GM12891 (cell line): Measurements from ENCODE around the gene ANO2.

Experiments used
- POLR2A ChIP-seq: IDR thresholded peaks from 2 replicates; pipeline ENCODE4 v1.6.1; 2011; ENCODE audit warnings: low read depth, low read length, control low read depth
- POLR2AphosphoS5 ChIP-seq: IDR thresholded peaks from 2 replicates; pipeline ENCODE4 v1.6.1; 2011; ENCODE audit warnings: low read depth, low read length, control low read depth
- SPI1 ChIP-seq: IDR thresholded peaks from 2 replicates; pipeline ENCODE4 v1.6.1; 2011; ENCODE audit warnings: low read depth, low read length, control low read depth
- TAF1 ChIP-seq: IDR thresholded peaks from 2 replicates; pipeline ENCODE4 v1.6.1; 2011; ENCODE audit warnings: low read depth, low read length, control low read depth

DNA sequence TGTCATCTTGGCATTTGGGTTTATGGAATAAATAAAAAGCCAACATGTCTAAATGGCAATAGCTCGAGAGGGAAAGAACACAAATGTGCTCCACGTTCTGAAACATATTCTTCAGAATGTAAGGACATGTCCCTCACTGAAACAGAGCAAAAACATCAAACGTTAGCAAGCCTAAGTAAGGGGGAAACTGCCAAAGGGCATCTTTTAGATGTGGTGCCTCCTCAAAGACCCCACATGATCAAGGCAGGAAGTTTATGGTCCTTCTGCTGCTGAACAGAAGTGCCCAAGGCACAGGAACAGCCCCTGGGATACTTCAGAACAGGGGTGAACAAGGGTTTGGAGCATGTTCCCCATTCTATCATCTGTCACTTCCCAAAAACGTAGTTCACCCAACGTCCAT is 227.0 kb downstream of the ANO2 start:
- TF ChIP-seq POLR2AphosphoS5 (no peak), TAF1 (no peak), POLR2A (no peak), SPI1 (no peak)
